GM12878 (cell line): ENCODE data around the gene CACYBP. TPM values are rescaled to one million over a fixed set of nuclear protein-coding genes. Genes with fewer than 3 reads are reported as not detected.

Experiments
- CREB1 ChIP-seq: IDR thresholded peaks from 2 replicates; pipeline ENCODE4 v1.6.1; 2012; ENCODE audit warnings: low read depth, mild to moderate bottlenecking, inconsistent platforms
- ESRRA ChIP-seq: IDR thresholded peaks from 2 replicates; pipeline ENCODE4 v1.6.1; 2012; ENCODE audit warnings: mild to moderate bottlenecking, low read length, improper control_type of control experiment
- RBBP5 ChIP-seq: fragments of 200-600 bp; sonication (generic); conservative IDR thresholded peaks from 2 replicates; pipeline ENCODE4 v1.6.1; 2016
- polyA plus RNA-seq, 11 experiments: library from polyadenylated mRNA; depleted of rRNA in 4 of 11; unstranded in 6 of 11; stranded (reverse) in 5 of 11; fragments of >200 nt; fragmentation: Nextera tagmentation in 4 of 11; fragmentation: Illumina TruSeq in 1 of 11; extraction: Ambion mirVana in 4 of 11; extraction: Trizol in 1 of 11; gene quantifications; 1 replicate in 1 of 11; 2 replicates in 10 of 11; pipeline versions ENCODE4 v1.2.1 to v1.2.3, GENCODE V29; 2011 to 2016; ENCODE audit warnings: inconsistent platforms in 2 of 11, missing spikeins in 2 of 11, low read depth in 1 of 11
- small RNA-seq: library from RNA; depleted of rRNA; stranded (forward); fragments of <200 nt; gene quantifications from one replicate; pipeline ENCODE3, GENCODE V24; 2014
- total RNA-seq, 4 experiments: library from RNA; depleted of rRNA in 3 of 4; stranded (reverse); fragments of >200 nt in 3 of 4; fragmentation: Illumina TruSeq in 1 of 4; extraction: Trizol in 1 of 4; gene quantifications; 2 replicates each; pipeline versions ENCODE4 v1.2.1 to v1.2.3, GENCODE V29; 2013 to 2021

The CACYBP gene
- total and polyA plus RNA-seq, 10 of the 15 experiments (the other 5 are each of a cell fraction or from before 2014, with no cell fraction given) = 77.7 to 488 (median 218) TPM

DNA sequence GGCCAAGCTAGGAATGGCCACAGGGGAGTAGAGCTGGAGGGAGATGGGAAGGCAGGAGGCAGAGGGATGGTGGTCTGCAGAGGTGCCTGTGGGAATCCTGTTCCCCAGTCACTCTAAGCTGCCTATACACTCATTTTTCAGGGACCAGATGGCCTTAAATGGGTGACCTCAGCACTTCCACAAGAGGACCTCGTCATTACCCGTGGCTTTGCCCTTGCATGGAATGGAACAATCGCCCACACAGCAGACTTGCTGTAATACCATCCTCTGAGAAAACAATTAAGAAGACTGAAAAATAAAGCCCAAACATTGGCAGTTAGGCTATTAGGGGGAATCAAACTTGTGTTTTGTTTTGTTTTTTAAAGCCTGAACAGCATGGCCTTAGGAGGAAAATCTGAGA is 55.0 kb downstream of the CACYBP start (continued):
- TF ChIP-seq RBBP5 (no peak), ESRRA (no peak), CREB1 (no peak)

Small RNAs within 50 kb of the gene (small RNA-seq; reads per million reads assigned to genes)
- not detected for gene RF00019
- not detected for gene RNU6-307P

Other genes with a start within 250 kb of the CACYBP start
- gene MRPS14, start 23.5 kb downstream of the CACYBP start, total RNA-seq (2014; rRNA removed) = 35.7 and 37.9 TPM in 2 replicates
- 28.2 and 31.1 TPM in 2 replicates for gene MRPS14, start 23.5 kb downstream of the CACYBP start, total RNA-seq (2014; rRNA removed; fragmentation: Illumina TruSeq; extraction: Trizol)
- 37.0 and 40.6 TPM in 2 replicates for gene MRPS14, start 23.5 kb downstream of the CACYBP start, total RNA-seq (2021)
- 57.6 and 70.6 TPM in 2 replicates for gene MRPS14, start 23.5 kb downstream of the CACYBP start, polyA plus RNA-seq (2011; rRNA removed)
- 39.8 and 40.5 TPM in 2 replicates for gene MRPS14, start 23.5 kb downstream of the CACYBP start, polyA plus RNA-seq (2014; fragmentation: Illumina TruSeq; extraction: Trizol)
- 100 to 1,000 TPM; 223 to 224 TPM for gene MRPS14, start 23.5 kb downstream of the CACYBP start, polyA plus RNA-seq (2014; fragmentation: Nextera tagmentation; extraction: Ambion mirVana)
- 37.7 and 43.2 TPM in 2 replicates for gene MRPS14, start 23.5 kb downstream of the CACYBP start, polyA plus RNA-seq (2014; rRNA removed)
- gene MRPS14, start 23.5 kb downstream of the CACYBP start, polyA plus RNA-seq (2016; fragmentation: Nextera tagmentation; extraction: Ambion mirVana) = 100 to 1,000 TPM; 112 to 122 TPM
- gene TNN, start 67.9 kb downstream of the CACYBP start, total RNA-seq (2014; rRNA removed) = 0.11 and 0.17 TPM in 2 replicates
- gene TNN, start 67.9 kb downstream of the CACYBP start, total RNA-seq (2014; rRNA removed; fragmentation: Illumina TruSeq; extraction: Trizol) = 0.09 TPM in 2 replicates
- gene TNN, start 67.9 kb downstream of the CACYBP start, total RNA-seq (2021) = 0.10 TPM in 1 of 2 replicates, not detected in the other
- 0.14 and 0.16 TPM in 2 replicates for gene TNN, start 67.9 kb downstream of the CACYBP start, polyA plus RNA-seq (2011; rRNA removed)
- gene TNN, start 67.9 kb downstream of the CACYBP start, polyA plus RNA-seq (2014; fragmentation: Illumina TruSeq; extraction: Trizol) = 0.13 TPM in 1 of 2 replicates, not detected in the other
- gene TNN, start 67.9 kb downstream of the CACYBP start, polyA plus RNA-seq (2014; fragmentation: Nextera tagmentation; extraction: Ambion mirVana) = under 1 TPM; 0.05 to 0.09 TPM
- gene TNN, start 67.9 kb downstream of the CACYBP start, polyA plus RNA-seq (2014; rRNA removed) = 0.06 and 0.08 TPM in 2 replicates
- gene TNN, start 67.9 kb downstream of the CACYBP start, polyA plus RNA-seq (2016; fragmentation: Nextera tagmentation; extraction: Ambion mirVana) = under 1 TPM; 0.12 to 0.15 TPM
- gene KIAA0040, start 192.8 kb downstream of the CACYBP start, total RNA-seq (2014; rRNA removed) = 22.9 and 24.1 TPM in 2 replicates
- gene KIAA0040, start 192.8 kb downstream of the CACYBP start, total RNA-seq (2014; rRNA removed; fragmentation: Illumina TruSeq; extraction: Trizol) = 23.5 and 24.4 TPM in 2 replicates
- 29.0 and 29.2 TPM in 2 replicates for gene KIAA0040, start 192.8 kb downstream of the CACYBP start, total RNA-seq (2021)
- gene KIAA0040, start 192.8 kb downstream of the CACYBP start, polyA plus RNA-seq (2011; rRNA removed) = 39.9 and 47.7 TPM in 2 replicates
- 31.8 and 38.1 TPM in 2 replicates for gene KIAA0040, start 192.8 kb downstream of the CACYBP start, polyA plus RNA-seq (2014; fragmentation: Illumina TruSeq; extraction: Trizol)
- 1 to 10 TPM; 7.6 to 8.3 TPM for gene KIAA0040, start 192.8 kb downstream of the CACYBP start, polyA plus RNA-seq (2014; fragmentation: Nextera tagmentation; extraction: Ambion mirVana)
- gene KIAA0040, start 192.8 kb downstream of the CACYBP start, polyA plus RNA-seq (2014; rRNA removed) = 20.5 and 24.1 TPM in 2 replicates
- 10 to 100 TPM; 19.7 to 20.3 TPM for gene KIAA0040, start 192.8 kb downstream of the CACYBP start, polyA plus RNA-seq (2016; fragmentation: Nextera tagmentation; extraction: Ambion mirVana)